TTC549 (cell line): Measurements from ENCODE around the gene AKT1S1.

Source experiments
- FAIRE-seq: peaks from 2 replicates; lab custom pipeline; 2012; peaks lifted over from hg19 to GRCh38; lab: Jason Lieb, UNC

AKT1S1 gene

DNA sequence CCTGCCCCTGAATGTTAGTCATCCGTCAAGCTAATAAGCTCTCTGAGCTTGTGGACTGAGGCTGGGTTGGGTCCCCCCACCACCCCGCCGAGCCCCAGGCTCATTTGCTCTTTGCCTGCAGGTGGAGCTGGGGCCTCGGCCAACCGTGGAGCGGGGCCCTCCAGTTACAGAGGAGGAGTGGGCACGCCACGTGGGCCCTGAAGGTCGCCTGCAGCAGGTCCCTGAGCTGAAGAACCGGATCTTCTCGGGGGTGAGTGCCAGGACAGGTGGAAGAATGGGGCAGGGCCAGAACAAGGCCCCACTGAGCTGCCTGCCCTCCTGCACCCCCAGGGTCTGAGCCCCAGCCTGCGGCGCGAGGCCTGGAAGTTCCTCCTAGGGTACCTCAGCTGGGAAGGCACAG lies 5.5 kb upstream of the AKT1S1 start:
- FAIRE-seq, result no peak

DNA sequence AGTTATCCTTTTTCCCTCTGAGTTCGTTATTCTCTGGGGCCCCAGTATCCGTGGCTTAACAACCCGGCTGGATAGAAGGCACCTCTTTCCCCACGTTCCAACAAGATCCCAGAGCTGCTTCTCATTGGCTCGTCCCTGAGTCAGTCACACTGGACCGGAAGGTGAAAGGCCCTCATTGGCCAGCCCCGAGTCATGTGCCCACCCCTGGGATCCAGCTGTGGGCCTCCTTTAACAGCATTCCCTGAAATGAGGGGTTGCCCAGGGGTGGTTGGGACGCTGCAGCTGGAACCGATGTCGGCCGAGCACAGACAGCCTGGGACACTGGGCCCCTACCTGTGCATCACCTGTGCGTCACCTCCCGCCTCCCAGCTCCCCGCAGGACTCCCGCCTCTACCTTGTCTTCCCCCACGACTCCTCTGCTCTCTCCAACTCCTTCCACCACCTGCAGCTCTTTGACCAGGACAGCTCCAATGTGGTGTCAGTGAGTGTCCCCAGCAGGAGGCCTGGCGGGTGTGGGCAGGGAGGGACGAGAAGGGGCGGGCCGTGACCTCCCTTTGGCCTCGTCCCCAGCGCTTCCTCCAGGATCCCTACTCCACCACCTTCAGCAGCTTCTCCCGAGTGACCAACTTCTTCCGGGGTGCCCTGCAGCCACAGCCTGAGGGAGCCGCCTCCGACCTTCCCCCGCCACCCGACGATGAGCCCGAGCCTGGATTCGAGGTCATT lies 4.7 kb upstream of the AKT1S1 start:
- FAIRE-seq, result no peak

DNA sequence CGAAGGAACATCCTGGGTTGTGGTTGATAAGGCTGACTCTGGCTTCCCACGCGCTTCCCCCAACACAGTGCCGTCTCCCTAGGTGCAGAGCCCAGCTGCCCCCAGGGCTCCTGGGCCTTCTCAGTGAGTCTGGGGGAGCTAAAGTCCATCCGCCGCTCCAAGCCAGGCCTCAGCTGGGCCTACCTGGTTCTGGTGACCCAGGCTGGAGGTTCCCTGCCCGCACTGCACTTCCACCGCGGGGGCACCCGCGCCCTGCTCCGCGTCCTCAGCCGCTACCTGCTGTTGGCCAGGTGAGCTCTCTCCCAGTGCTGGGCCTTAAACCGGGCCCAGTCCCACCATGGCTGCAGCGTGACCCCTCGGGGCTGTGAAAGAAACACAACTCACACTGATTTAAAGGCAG lies 4.0 kb upstream of the AKT1S1 start:
- no peak for FAIRE-seq

DNA sequence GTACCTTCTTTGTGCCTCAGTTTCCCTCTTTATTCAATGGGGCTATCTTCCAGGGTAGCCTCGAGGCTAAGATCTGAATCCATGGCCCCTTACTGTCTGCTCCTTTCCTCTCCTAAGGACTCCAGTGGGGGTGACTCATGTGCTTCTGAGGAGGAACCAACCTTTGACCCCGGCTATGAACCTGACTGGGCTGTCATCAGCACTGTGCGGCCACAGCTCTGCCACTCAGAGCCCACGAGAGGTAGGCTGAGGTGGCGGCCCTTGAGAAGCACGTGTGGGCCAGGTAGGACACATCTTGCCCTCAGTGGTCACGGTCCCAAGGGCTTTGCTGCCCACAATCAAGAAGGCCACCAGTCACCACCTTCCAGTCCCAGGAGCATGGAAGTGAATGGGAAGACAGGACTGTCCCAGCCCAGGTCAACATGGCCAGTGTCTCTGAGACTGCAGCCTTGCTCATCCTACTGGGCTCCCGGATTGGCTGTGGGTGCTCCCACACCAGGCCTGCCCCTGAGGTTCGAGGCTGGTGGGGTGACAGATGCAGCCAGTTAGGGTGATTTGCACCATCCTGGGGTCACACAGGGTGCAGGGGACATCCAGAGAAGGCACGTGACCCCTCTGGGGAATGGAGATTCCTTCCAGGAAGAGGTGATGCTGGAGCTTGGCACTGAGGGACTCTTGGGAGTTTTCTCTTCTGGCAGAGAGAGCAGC lies 3.2 kb upstream of the AKT1S1 start:
- no peak for FAIRE-seq

DNA sequence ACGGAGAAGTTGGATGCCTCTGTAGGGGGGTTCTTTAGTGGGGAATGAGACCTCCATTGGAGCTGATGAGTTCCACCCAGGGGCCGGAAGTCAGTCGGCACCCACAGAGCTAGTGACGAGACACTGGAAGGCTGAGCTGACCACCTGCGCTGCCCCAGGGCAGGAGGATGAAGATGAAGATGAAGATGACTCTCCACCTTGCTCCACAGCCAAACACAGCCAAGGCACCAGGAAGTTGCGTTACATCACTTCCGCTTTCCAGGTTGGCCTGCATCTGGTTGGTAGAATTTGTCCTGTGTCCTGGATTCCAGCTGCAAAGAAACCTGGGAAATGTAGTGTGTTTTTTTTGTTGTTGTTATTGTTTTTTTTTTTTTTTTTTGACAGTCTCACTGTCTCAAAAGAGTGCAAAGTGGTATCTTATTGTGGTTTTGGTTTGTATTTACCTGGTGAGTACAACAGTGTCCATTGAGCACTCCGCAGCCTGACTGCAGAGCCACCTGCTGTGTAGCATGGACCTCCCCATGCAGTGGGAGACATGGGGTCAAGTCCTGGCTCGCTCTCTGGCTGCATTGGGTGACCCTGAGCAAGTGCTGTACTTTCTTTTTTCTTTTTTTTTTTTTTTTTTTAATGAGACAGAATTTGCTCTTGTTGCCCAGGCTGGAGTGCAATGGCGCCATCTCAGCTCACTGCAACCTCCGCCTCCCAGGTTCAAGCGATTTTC lies 2.2 kb upstream of the AKT1S1 start:
- no peak for FAIRE-seq

DNA sequence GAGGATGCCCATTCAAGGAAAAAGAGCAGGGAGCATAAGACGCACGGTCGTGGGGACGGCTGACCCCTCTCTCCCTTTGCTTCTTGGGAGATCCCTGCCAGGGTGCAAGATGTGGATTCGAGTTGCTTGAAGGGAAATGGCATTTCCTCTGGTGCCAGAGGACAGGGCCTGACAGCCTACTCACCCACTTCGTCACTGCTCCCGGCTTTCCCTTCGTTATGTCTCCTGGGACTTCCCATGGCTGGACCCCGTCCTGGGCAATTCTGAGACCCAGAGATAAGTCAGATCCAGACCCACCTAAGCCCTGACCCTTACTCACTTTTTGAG lies 1.6 kb upstream of the AKT1S1 start:
- FAIRE-seq, result no peak

DNA sequence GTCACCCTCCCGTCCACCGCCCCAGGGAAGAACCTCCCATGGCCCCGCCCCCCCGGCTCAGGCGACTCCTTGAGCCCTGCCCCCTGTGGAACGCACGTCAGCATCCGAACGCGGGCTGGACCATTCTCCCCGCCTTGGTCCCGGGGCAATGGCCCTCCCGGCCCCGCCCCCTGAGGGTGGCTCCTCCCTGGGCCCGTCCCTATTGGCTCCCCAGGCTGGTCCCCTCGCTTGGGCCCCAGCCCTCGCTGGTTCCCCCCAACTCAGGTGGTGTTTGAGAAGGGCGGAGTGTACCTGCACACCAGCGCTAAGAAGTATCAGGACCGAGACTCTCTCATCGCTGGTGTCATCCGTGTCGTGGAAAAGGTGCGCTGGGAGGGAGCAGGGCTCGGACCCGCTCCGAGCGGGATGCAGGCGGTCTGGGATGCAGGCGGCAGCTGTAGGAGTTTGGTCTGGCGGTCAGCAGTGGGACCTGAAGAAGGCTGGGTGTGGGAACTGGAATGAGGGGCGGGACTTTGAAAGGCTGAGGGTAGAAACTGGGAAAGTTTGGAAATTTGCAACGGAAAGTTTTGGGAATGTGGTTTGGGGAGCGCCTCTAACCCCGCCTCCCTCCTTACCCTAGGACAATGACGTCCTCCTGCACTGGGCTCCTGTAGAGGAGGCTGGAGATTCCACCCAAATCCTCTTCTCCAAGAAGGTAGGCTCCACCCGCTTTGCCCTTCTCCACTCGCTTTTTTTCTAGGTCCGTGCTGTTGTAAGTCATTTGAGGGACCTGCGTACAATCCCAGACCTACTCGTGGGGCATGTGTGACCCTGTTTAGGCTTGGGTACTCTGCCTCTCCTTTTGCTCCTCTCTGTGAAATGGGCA lies 956 bp upstream of the AKT1S1 start:
- FAIRE-seq, result no peak

DNA sequence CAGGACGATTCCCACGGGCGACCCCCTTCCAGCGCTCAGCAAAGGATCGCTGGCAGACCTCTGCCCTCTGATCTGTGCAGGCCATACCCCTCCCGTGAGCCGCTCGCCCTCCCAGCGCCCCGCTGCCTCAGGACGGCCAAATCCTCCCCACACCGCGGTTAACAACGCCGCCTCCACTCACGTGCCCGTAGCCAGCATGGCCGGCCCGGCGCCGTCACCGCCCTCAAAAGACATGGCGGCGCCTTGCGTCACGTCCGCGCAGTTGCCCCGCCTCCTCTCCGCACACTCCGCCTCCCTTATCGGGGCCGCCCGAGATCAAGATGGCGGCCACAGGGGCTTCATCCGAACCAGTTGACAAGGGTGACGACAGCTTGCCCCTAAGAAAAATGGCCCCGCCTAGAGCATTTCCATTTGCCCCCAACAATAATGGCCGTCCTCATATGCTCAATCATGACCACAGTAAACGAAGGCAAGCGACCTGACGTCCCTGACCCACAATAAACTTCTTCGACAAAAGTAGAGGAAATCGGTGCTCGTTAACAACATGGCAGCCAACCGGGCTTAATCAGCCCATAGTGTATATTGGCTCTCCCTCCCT lies 634 bp downstream of the AKT1S1 start:
- peak; percentile 93 for FAIRE-seq

DNA sequence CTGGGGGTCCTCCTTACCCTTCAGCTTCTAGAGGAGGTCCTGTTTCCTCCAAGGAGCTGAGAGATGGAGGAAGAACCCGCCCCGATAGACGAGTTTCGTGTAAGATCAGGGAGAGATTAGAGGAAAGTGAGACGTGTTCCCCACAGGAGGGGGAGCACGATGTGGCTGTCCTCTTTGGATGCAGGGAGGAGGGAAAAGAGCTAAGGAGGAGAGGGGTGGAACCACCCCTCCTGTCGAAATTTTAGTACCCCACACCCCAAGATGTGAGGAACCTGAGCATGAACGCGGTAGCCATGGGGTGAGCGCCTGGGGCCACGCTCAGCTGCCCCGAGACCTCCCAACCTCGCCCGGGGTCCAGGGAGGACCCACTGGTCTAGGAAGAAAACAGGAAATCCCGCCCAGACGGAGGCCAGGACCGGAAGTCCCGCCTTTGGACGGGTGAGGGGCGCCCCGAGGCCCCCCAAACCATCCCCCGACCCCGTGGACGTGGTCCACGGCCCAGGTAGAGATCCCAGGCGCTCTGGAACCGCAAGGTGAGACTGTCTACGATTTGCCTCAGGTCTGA lies 1.2 kb downstream of the AKT1S1 start:
- FAIRE-seq, result no peak

DNA sequence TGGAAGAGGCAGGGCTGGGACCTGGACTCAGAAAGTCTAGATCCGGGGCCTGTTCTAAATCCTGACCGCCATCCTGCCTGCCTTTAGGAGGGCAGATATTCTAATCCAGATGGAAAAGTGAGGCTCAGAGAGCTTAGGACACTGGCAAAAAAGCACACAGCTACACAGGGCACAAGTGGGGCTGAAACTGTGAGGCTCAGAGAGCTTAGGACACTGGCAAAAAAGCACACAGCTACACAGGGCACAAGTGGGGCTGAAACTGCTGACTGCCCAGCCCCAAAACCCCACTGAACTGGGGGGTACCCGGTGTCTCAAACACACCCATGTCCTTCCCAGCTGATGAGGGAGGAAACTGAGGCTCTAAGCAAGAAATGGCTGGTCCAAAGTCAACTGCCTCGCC lies 2.0 kb downstream of the AKT1S1 start:
- no peak for FAIRE-seq

DNA sequence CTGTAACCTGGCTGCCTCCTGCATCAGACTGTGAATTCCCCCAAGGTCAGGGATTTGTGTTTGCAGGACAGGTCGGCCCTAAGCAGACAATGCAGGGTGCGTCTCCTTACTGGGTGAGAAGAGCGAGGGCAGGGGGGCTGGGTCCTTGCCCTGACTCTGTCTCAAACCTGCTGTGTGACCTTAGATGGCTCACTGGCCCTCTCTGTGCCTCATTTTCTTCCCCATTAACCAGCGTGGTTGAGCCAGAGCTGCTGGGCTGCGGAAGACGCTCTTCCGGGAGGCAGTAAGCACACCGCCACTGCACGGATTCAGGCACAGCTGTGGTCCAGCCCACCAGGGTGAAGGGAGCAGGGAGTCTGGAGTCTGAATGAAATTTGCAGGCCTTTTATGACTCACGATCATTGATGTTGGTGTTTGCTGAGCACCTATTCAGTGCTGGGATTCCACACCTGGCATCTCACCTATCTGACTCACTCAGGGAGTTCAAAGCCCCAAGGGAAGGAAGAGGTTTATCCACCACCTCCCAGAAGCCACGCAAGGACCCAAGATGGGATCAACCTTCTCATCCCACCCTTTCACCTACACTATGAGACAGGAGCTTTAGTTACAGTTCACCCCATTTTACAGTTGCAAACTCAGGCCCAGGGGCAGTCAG lies 2.5 kb downstream of the AKT1S1 start:
- FAIRE-seq, result no peak

DNA sequence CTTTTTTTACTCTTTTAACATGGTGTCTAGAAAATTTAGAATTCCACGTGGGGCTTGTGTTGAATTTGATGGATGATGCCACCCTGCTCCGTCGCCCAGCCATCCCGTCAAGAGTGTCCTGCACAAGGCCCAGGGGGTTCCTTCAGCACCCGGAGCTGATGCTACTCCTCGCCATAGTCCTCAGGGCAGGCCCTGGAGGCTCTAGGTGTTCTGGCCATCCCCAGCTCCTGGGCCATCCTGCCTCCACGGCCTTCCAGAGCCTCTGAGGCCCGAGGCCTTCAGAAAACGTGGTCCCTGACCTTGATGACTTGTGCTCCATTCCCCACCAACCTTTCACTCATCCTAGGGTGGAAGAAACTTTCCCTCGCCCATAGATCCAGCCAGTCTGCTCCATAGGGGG lies 3.3 kb downstream of the AKT1S1 start:
- FAIRE-seq, result no peak

DNA sequence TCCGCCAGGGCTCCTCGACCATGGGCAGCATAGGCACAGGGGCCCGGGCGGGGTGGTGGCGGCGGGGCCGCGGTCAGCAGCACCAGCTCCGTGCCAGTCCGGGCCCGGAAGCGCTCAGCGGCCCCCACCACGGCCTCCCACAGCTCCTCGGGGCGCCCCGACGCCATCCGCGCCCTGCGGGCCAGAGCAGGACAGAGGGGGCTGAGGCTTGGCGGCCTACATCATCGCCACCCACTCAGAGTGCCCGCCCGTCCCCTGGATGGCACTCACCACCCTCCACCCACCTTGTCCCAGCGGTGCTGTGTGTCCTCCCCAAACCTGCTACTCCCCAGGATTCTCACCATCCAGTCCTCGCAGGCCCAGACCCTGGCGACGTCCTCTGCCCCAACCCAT lies 4.0 kb downstream of the AKT1S1 start:
- FAIRE-seq, result no peak

DNA sequence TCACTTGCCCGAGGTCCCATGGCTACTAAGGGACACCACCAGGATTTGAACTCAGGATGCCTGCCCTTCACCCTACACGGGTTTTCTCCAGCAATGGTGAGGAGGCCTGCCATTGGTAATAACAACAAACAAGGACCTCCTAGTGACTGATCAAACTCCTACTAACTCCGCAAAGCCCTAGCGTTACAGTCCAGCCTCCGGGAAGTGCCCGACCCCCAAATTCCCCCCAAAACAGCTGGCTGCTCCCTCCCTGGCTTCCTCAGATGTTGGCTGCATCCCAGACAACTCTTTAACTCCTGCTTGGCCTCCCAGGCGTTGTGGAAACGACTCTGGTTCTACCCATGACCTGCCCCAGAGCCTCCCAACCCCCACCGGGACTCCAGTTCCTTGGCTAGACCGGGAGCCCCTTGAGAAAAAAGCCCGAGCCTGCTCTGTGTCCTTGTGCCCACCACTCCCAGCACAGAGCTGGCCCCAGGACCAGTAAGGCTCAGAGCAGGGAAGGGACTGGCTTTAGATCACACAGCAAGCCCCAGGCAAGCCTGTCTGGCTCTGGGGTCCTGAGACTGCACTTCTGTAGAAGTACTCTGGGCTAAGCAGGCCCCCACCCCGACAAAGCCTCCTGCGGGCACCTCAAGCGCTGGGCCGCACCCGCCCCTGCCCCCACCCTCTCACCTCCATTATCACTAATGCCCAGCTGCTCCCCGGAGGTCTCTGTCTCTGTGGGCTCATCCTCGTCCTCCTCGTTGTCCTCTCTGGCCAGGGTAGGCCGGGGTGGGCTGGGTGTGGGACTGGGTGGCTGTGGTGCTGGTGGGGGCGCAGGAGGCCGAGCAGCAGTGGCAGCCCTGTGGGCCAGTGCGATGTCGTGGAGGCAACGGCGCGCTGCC lies 4.7 kb downstream of the AKT1S1 start:
- no peak for FAIRE-seq

DNA sequence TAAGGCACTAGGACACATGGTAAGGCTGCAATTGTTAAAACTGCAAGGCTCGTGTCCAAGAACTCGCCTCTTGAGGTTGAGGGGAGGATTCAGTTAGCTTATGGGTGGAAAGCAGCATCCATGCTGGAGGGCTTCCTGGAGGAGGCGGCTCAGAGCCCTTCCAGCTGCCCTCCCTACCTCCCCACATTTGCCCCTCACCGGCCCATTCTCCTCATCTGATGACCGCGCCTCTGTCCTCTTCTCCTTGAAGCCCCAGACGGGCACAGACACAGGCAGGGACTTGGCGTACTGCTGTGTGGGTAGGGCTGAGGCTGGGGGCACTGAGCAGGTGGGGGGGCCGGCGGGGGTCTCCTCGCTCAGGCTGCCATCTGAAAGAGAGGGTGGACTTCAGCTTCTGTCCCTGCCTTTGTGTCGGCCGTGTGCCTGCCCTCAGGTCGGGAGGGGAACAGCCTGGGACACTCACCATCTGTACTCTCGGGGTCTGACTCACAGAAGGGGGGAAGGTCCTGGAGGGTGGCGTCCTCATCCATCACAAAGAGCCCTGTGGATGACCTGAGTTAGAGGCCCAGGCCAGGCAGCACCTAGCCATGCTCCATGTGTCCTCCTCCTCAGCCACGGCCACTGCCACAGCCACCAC lies 5.7 kb downstream of the AKT1S1 start:
- no peak for FAIRE-seq

DNA sequence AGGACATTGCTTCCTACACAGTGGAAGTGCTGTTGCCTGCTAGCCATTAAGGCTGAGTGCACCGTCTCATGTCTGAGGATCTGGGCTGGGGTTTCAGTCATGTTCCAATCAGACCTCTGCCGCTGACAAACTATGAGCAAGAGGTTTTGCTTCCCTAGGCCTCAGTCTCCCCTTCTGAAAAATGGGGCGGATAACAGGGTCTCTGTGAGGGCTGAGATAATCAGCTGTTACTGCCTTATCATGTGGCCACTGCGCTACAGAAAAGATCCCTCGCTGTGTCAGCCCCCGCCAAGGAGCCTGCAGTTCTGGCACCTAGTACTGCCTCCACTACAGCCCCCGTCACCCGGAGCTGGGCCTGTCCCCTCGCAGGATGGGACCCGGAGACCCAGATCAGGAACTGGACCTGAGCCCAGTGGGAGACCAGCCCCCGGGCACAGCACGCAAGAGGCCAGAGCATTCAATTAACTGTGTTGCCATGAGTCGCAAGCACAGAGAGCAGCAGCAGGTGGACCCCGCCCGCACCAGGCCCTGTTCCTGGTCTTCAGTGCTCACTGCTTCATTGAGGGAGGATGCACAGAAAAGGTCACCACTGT lies 6.8 kb downstream of the AKT1S1 start:
- no peak for FAIRE-seq

DNA sequence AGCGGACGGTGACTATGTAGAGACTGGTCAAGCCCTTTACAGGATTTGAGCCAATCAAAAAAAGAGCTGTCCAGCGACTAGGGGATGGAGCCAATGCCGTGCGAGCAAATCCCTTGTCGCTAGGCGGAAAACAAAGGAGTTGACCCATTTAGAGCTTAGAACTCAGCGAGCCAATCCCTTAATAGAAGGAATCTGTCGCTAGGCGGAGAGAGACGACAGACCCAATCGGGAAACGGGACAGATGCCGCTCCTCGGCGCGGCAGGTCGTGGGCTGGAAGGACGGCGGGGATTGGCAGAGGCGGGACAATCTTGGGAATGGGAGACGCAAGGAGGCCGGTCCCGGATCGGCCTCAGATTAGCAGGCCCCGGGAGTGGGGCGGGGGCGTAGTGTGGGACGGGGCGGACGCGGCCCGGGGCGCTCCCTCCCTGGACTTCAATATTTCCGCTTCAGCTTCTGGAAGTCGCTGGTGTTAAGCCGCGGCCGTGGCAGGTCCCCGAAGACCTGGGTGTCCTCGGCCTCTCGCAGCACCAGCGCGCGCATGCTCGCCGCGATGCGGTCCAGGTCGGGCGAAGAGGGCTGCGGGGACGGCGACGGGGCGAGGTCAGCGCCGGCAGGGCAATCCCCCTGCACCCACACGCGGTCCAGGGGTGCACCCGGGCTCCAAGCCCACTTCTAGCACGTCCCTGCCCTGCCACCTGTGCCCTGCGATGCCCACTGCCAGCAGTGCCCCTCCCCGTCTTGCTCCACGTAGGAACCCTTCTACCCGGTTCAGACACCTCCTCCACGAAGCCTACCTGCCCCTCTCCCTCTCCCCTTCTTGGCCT lies 7.5 kb downstream of the AKT1S1 start:
- peak; percentile 99 for FAIRE-seq

DNA sequence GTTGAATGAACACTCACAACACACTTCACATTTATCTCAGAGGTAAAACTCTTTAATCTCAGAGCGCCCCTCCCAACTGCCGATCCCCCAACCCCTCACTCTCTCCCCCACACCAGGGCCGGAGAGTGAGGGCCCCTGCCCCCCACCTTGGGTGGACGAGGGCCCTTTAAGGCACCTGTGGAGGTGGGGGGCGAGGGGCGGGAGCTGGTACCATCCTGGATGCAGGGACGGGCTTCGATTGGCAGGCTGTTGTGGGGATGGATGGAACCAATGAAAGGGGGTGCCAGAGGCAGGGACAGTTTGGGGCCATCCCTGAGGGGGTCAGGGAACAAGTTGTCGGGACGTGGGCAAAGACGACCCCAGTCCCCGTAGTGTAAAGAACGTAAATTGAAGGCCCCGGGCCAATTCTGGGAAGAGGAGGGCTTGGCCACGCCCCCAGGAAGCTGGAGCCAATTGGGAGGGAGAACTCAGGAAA lies 8.1 kb downstream of the AKT1S1 start:
- FAIRE-seq, result no peak
